GM21723 (cell line): ENCODE data around the gene SOX14.

ENCODE experiments used
- ATAC-seq: cut with Tn5 transposase; IDR thresholded peaks from one replicate; pipeline ENCODE4 v1.9.1; 2021; ENCODE audit warnings: mild to moderate bottlenecking, moderate library complexity; ENCODE audit not compliant: unreplicated experiment

SOX14 gene

DNA sequence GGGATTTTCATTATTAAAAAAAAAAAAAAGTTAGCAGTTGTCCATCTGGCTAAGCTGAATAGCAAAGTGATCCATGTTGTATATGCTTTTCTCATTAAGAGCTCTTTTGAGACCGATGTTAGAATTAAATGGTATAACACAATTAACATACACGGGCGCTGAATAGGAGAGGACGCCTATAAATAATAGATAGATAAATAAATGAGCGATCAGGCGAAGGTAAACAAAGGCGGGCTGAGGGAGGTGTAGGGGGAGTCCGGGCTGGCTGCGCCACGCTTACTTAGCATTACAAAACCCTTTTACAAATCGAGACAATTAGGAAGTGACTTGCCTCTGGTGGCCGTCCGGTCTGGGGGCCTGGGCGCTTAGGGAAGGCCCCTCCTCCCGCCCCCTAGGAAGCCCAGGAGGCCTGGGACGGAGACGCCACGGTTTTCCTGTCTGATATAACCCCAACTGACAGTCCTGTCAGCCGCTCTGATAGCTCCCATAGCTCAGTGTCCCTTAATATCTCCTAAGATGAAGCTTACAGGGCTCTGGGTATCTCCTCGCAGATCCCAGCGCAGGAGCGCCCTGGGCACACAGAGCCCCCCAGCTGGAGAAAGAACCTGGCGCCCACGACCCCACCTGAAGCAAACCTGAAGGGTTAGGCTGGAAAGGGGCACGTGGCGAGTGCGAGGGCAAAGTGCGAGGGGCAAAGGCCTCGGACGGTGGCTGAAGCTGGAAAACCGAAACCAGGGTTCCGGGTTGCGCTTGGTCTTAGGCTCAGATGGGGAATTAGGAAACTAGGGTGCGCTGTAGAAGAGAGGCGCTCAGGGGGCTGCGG lies 3.6 kb downstream of the SOX14 start:
- ATAC-seq: no peak

GRCh38 chr3:137768361-137769321 lies 4.5 kb downstream of the SOX14 start:
- no peak for ATAC-seq

GRCh38 chr3:137769322-137770065 lies 5.4 kb downstream of the SOX14 start:
- no peak for ATAC-seq

GRCh38 chr3:137770066-137770834 lies 6.1 kb downstream of the SOX14 start:
- no peak for ATAC-seq

- no peak for ATAC-seq
Observed at GRCh38 chr3:137770835-137771399, 6.8 kb downstream of the SOX14 start.

DNA sequence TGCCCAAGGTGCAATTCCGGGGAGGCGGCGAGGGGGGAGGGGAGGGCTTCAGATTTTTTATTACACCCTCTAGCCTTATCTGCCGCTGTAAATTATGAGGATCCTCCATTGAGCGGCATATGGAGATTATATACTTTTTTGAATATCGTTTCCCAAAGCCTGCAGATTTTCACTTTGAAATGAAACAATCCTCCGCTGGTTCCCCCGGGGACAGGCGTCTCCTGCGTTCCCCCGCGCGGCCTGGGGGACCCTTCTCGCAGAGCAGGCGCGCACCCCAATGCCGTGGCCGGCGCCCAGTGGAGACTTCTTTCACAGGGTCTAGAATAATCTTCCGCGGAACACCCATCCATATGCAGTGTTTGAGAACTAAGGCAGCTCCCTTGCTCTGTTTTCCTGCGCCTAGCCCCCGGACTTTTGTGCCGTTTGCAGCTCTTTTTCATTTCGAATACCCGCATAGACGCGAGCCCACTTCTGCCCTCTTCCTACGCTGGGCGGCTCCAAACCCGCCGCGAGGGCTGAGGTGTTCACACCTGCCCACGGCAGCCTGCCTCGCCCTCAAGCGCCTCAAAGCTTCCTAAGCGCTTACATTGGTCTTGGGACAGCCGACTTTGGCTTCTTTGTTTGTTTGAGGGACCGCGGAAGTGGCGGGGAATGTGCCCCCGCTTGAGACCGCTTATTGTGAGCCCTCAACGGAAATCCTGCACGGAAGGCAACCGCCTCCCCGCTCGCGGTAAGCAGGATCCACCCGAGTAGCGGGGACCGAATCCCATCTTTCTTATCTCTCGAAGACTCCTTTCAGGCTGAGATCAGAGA lies 7.5 kb downstream of the SOX14 start:
- no peak for ATAC-seq

- ATAC-seq: no peak
Observed at GRCh38 chr3:137772214-137772955, 8.3 kb downstream of the SOX14 start.

- no peak for ATAC-seq
Observed at GRCh38 chr3:137778941-137779340, 14.8 kb downstream of the SOX14 start.

DNA sequence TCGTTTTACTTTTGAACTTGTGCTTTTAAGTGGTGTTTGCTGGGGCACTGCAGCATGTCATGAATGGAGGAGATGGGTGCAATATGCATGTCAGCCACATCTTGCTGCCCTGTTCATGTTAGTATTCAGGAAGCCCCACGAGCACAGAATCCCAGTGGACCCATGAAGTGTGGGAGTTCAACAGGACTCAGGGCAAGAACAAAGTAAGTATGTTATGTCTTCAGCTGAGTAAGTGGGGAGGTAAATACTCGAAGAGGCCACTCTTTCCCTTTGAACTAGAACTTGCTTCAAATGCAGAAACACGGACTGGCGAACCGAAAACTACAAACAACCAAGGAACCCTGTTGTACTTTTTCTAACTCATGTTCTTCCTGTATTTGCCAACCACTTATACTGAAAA lies 23.4 kb downstream of the SOX14 start:
- no peak for ATAC-seq

GRCh38 chr3:137789236-137789635 lies 25.1 kb downstream of the SOX14 start:
- no peak for ATAC-seq

DNA sequence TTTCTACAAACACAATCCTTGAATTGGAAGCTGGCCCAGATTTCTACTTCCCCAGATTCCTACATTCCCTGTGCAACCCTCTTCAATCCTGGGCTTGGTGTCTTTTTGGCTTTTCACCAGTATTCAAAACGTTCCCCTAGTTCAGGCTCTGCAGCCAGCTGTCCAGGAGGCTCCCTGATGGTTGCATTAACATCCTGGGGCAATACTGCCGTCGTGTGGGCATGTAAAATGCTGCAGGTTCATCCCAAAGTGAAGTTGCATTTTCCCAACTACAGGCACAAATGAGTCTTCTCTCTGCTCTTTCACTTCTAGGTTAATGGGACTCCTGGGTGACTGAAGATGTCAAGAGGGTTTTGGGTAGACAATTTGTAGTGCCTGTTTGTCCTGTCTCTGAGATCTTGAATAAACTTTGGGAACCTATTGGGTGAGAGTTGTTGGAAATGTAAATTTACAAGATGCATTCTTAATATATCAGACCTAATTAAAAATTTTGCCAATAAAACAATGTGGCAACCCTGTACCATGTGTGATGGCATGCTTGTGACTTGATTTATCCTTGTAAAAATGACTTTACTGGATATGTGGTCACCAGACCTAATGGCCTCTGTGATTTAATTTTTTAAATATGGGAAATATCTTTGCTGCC lies 28.6 kb downstream of the SOX14 start:
- ATAC-seq: no peak

GRCh38 chr3:137796993-137797392 lies 32.9 kb downstream of the SOX14 start:
- no peak for ATAC-seq

DNA sequence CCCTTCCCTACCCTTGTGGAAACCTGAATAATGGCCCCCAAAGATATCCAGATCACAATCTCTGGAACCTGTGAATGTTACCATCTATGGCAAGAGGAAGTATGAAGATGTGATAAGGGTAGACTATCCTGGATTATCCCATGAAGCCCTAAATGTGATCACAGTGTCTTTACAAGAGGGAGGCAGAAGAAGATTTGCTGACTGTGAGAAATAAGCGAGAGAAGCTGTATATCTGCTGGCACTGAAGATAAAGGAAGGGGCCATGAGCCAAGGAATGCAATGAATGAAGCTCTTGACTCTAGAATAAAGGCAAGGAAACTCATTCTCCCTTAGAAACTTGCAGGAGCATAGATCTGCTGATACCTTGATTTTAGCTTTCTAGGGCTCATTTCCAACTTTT lies 39.1 kb downstream of the SOX14 start:
- no peak for ATAC-seq

- ATAC-seq: no peak
Observed at GRCh38 chr3:137807998-137808397, 43.9 kb downstream of the SOX14 start.

DNA sequence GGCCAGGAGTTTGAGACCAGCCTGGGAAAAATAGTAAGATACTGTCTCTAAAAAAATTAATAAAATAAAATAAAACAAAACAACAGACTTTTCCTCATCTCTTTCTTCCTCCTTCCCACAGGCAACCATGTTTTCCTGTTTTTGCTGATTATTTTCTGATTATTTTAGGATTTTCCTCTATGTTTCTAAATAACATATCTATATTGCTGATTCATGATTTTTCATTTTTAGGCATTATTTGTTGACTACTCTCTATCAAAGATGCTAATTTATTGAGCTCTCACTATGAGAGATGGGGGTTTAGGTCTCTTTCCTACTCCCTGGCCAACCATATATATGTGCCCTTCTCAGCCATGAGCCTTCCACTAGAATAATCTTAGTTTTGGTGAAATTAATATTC lies 45.4 kb downstream of the SOX14 start:
- no peak for ATAC-seq

DNA sequence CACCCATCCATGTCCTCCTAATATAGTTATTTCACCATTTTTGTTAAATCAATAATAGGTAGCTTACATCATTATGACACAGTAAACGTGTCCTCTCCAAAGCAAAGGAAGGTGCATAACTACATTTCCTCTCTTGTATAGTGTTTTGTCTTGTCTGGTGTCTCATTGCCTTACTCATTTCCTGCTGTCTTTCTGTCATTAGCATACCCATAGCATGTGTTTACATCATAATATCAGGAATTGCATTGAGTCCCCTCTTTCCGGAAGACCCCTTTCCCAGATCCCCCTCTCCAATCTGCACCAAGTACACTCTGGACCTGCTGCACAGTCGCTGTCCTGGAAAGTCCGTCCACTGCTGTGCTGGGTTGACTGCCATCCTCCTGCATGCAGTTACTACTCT lies 47.9 kb downstream of the SOX14 start:
- no peak for ATAC-seq

- no peak for ATAC-seq
Observed at GRCh38 chr3:137815251-137815650, 51.1 kb downstream of the SOX14 start.
